ENCODE measurements around the gene LRRC43. TPM values are rescaled to one million over a fixed set of nuclear protein-coding genes. Genes with fewer than 3 reads are reported as not detected.

The LRRC43 gene
- total RNA-seq, 1 experiment from 2014 or later = 0.22 TPM

DNA sequence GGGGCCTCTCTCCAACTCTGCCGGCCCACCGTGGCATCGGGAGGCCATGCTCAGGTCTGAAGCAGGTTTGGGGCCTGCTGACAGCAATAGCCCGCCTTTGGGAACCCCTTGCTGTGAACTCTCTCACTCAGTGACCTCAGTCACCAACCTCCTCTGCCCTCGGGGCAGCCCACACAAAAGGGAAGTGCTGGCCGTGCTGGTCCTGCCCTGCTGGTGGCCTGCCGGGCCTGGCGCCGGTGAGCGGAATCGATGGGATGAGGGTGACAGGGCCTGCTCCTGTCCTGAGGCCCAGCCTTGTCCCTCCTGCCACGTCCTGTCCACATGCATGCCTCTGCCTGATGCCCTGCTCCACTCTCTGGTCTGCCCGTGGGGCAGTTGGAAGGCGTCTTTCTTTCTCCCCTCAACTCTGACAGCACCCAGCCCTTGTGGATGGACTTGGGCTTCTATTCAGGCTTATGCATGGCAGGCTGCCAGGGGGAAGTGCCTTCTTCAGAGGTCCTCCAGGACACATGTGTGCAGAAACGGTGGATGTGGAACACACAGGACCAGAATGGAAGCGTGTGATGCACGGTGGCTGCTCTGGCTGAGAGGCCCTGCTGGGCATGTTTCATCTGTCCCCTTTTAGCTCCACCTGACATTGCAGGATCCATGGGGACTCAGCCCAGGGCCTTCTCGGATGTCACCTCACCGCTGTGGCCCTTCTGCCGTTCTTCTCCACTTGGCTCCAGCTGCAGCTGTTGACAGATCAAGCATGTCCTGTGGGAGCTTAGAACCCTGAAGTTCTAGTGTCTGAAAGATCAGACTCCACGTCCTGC, 40.8 kb upstream of the LRRC43 start:
- peaks cover 48% of the 10 kb centered on the region for H3K36me3 Mint-ChIP-seq
- POLR2A ChIA-PET = no interaction called here
- H3K27ac Mint-ChIP-seq = no peak overlapping the region
- CTCF ChIA-PET = interaction anchor here (0.5 to 1.2 kb wide), 3 partner anchors 9 to 385 kb away, joined by 4 to 5 read pairs (median 4); no protein-coding TSS in a partner anchor
- DNase-seq (ENCODE audit: low spot score) (no peak), ATAC-seq (no peak)
- H3K4me1 Mint-ChIP-seq = 0 out of 2 replicates have a peak, but pooled peaks cover 6% of the 10 kb centered on the region
- TF ChIP-seq TP53 (CRISPR knock-in tag; IDR thresholded peaks at IDR 0.05) (no peak), TEAD4 (CRISPR knock-in tag; IDR thresholded peaks at IDR 0.05) (no peak), RORB (CRISPR knock-in tag; IDR thresholded peaks at IDR 0.05) (no peak), TCF7 (CRISPR knock-in tag; IDR thresholded peaks at IDR 0.05; ENCODE audit: low read depth) (no peak), JAZF1 (CRISPR knock-in tag; IDR thresholded peaks at IDR 0.05) (no peak), TEAD1 (CRISPR knock-in tag; IDR thresholded peaks at IDR 0.05) (no peak), NFATC4 (CRISPR knock-in tag; IDR thresholded peaks at IDR 0.05) (no peak), CREB1 (CRISPR knock-in tag; IDR thresholded peaks at IDR 0.05) (no peak), HMGA2 (CRISPR knock-in tag; IDR thresholded peaks at IDR 0.05) (no peak), ZNF317 (CRISPR knock-in tag; IDR thresholded peaks at IDR 0.05; ENCODE audit: borderline replicate concordance, low read depth) (no peak), ELF4 (CRISPR knock-in tag; IDR thresholded peaks at IDR 0.05; ENCODE audit: low read depth) (no peak), ZNF423 (CRISPR knock-in tag; IDR thresholded peaks at IDR 0.05) (no peak)
- TF ChIP-seq, protein P1, sequence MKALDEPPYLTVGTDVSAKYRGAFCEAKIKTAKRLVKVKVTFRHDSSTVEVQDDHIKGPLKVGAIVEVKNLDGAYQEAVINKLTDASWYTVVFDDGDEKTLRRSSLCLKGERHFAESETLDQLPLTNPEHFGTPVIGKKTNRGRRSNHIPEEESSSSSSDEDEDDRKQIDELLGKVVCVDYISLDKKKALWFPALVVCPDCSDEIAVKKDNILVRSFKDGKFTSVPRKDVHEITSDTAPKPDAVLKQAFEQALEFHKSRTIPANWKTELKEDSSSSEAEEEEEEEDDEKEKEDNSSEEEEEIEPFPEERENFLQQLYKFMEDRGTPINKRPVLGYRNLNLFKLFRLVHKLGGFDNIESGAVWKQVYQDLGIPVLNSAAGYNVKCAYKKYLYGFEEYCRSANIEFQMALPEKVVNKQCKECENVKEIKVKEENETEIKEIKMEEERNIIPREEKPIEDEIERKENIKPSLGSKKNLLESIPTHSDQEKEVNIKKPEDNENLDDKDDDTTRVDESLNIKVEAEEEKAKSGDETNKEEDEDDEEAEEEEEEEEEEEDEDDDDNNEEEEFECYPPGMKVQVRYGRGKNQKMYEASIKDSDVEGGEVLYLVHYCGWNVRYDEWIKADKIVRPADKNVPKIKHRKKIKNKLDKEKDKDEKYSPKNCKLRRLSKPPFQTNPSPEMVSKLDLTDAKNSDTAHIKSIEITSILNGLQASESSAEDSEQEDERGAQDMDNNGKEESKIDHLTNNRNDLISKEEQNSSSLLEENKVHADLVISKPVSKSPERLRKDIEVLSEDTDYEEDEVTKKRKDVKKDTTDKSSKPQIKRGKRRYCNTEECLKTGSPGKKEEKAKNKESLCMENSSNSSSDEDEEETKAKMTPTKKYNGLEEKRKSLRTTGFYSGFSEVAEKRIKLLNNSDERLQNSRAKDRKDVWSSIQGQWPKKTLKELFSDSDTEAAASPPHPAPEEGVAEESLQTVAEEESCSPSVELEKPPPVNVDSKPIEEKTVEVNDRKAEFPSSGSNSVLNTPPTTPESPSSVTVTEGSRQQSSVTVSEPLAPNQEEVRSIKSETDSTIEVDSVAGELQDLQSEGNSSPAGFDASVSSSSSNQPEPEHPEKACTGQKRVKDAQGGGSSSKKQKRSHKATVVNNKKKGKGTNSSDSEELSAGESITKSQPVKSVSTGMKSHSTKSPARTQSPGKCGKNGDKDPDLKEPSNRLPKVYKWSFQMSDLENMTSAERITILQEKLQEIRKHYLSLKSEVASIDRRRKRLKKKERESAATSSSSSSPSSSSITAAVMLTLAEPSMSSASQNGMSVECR (CRISPR knock-in tag; IDR thresholded peaks at IDR 0.05; ENCODE audit: borderline replicate concordance) = no peak
- TF ChIP-seq, protein P2, sequence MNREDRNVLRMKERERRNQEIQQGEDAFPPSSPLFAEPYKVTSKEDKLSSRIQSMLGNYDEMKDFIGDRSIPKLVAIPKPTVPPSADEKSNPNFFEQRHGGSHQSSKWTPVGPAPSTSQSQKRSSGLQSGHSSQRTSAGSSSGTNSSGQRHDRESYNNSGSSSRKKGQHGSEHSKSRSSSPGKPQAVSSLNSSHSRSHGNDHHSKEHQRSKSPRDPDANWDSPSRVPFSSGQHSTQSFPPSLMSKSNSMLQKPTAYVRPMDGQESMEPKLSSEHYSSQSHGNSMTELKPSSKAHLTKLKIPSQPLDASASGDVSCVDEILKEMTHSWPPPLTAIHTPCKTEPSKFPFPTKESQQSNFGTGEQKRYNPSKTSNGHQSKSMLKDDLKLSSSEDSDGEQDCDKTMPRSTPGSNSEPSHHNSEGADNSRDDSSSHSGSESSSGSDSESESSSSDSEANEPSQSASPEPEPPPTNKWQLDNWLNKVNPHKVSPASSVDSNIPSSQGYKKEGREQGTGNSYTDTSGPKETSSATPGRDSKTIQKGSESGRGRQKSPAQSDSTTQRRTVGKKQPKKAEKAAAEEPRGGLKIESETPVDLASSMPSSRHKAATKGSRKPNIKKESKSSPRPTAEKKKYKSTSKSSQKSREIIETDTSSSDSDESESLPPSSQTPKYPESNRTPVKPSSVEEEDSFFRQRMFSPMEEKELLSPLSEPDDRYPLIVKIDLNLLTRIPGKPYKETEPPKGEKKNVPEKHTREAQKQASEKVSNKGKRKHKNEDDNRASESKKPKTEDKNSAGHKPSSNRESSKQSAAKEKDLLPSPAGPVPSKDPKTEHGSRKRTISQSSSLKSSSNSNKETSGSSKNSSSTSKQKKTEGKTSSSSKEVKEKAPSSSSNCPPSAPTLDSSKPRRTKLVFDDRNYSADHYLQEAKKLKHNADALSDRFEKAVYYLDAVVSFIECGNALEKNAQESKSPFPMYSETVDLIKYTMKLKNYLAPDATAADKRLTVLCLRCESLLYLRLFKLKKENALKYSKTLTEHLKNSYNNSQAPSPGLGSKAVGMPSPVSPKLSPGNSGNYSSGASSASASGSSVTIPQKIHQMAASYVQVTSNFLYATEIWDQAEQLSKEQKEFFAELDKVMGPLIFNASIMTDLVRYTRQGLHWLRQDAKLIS (CRISPR knock-in tag; IDR thresholded peaks at IDR 0.05; ENCODE audit: borderline replicate concordance) = no peak
- TF ChIP-seq, protein P3, sequence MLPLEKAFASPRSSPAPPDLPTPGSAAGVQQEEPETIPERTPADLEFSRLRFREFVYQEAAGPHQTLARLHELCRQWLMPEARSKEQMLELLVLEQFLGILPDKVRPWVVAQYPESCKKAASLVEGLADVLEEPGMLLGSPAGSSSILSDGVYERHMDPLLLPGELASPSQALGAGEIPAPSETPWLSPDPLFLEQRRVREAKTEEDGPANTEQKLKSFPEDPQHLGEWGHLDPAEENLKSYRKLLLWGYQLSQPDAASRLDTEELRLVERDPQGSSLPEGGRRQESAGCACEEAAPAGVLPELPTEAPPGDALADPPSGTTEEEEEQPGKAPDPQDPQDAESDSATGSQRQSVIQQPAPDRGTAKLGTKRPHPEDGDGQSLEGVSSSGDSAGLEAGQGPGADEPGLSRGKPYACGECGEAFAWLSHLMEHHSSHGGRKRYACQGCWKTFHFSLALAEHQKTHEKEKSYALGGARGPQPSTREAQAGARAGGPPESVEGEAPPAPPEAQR (CRISPR knock-in tag; IDR thresholded peaks at IDR 0.05) = no peak
- TF ChIP-seq, protein P4, sequence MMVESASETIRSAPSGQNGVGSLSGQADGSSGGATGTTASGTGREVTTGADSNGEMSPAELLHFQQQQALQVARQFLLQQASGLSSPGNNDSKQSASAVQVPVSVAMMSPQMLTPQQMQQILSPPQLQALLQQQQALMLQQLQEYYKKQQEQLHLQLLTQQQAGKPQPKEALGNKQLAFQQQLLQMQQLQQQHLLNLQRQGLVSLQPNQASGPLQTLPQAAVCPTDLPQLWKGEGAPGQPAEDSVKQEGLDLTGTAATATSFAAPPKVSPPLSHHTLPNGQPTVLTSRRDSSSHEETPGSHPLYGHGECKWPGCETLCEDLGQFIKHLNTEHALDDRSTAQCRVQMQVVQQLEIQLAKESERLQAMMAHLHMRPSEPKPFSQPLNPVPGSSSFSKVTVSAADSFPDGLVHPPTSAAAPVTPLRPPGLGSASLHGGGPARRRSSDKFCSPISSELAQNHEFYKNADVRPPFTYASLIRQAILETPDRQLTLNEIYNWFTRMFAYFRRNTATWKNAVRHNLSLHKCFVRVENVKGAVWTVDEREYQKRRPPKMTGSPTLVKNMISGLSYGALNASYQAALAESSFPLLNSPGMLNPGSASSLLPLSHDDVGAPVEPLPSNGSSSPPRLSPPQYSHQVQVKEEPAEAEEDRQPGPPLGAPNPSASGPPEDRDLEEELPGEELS (CRISPR knock-in tag; IDR thresholded peaks at IDR 0.05) = no peak
- TF ChIP-seq, protein P5, sequence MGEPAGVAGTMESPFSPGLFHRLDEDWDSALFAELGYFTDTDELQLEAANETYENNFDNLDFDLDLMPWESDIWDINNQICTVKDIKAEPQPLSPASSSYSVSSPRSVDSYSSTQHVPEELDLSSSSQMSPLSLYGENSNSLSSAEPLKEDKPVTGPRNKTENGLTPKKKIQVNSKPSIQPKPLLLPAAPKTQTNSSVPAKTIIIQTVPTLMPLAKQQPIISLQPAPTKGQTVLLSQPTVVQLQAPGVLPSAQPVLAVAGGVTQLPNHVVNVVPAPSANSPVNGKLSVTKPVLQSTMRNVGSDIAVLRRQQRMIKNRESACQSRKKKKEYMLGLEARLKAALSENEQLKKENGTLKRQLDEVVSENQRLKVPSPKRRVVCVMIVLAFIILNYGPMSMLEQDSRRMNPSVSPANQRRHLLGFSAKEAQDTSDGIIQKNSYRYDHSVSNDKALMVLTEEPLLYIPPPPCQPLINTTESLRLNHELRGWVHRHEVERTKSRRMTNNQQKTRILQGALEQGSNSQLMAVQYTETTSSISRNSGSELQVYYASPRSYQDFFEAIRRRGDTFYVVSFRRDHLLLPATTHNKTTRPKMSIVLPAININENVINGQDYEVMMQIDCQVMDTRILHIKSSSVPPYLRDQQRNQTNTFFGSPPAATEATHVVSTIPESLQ (CRISPR knock-in tag; IDR thresholded peaks at IDR 0.05) = no peak
- TF ChIP-seq, protein P6, sequence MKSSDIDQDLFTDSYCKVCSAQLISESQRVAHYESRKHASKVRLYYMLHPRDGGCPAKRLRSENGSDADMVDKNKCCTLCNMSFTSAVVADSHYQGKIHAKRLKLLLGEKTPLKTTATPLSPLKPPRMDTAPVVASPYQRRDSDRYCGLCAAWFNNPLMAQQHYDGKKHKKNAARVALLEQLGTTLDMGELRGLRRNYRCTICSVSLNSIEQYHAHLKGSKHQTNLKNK (CRISPR knock-in tag; IDR thresholded peaks at IDR 0.05) = no peak
- H3K27me3 Mint-ChIP-seq (ENCODE audit: low read depth) = no peaks in the 10 kb centered on the region; the same call in 1 of the 2 replicates
- peaks cover 18% of the 10 kb centered on the region for H3K9me3 Mint-ChIP-seq
- no peak overlapping the region for H3K4me3 Mint-ChIP-seq
